ENCODE measurements around the gene GPRC5C. TPM values are rescaled to one million over a fixed set of nuclear protein-coding genes. Genes with fewer than 3 reads are reported as not detected.

Gene GPRC5C
- total and polyA plus RNA-seq, 9 of the 15 experiments (the other 6 are each of a cell fraction or from before 2014, with no cell fraction given): 0.28 to 9.0 (median 4.1) TPM

DNA sequence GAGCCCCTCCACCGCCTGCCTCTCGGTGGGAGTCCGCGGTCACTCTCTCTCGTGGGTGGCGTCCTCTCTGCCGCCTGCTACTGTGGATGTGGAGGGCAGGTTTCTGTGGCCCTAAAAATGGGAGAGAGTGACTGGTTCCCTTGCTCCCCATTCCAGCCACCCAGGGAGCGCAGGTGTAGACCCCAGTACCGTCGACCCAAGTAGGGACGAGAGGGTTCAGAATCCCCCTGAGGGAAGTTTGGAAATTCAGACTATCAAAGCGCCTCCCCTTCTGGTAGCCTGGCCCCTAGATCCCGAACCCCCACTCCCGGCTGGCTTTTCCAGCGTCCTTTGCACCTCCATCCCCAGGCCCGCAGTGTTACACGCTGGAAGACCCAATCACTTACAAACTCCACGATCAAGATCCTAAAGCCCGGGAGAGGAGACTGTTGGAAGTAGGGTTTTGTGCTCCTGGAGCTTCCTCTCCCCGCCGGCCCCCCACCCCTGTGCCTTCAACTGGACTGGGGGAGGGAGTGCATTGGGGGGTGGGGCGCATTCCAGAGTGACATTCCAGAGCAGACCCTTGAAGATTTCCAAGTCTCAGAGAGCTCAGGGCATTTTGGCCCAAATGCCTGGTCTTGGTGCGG lies 991 bp downstream of the GPRC5C start:
- no peak overlapping the region for H3K4me2 ChIP-seq (ENCODE audit: insufficient read depth, low read length)
- no peak overlapping the region for H2AFZ ChIP-seq (ENCODE audit: low read depth, low read length)
- peak overlapping the region; percentile 10; the same call in 1 of the 2 replicates for H3K4me3 ChIP-seq
- H4K20me1 ChIP-seq (replicated peaks; ENCODE audit: control insufficient read depth, insufficient read depth, low read length): no peaks in the 10 kb centered on the region
- H3K4me1 ChIP-seq (replicated peaks in 1 of 2; ENCODE audit: control insufficient read depth in 2 of 2, insufficient read depth in 2 of 2, low read length in 2 of 2): peaks cover 0 to 22% of the 10 kb centered on the region in 2 experiments; a peak in 4 of 5 replicates
- BruUV-seq (replicated peaks): no TSS peak
- FAIRE-seq: no peak
- H3K9me3 ChIP-seq (replicated peaks; ENCODE audit: control insufficient read depth, insufficient read depth, low read depth, low read length): no peaks in the 10 kb centered on the region; the same call in 1 of the 2 replicates
- intact Hi-C loops (cut with micrococcal nuclease): no loop called here
- no peak overlapping the region for H3K9ac ChIP-seq (ENCODE audit: insufficient read depth in 1 of 2, low read depth in 2 of 2, low read length in 2 of 2)
- ChIA-PET POLR2A (interaction anchor here (0.6 kb wide), 1 partner anchor 987 kb away, joined by 3 read pairs; no protein-coding TSS in a partner anchor), CTCF (ENCODE audit: low intra/inter-chr PET ratio) (no interaction called here)
- ATAC-seq: no peak
- 7% methylated on average over 19 of the region's 23 CpGs for WGBS (ENCODE audit: insufficient coverage, low coverage, missing lambda C conversion rate)
- no peaks in the 10 kb centered on the region; the same call in 2 of the 3 replicates for H3K79me2 ChIP-seq (ENCODE audit: control insufficient read depth, insufficient read depth, low read length)
- H3K9me1 ChIP-seq (ENCODE audit: control insufficient read depth, insufficient read depth, low read length): no peaks in the 10 kb centered on the region
- no peak for DNase-seq (ENCODE audit: extremely low read depth in 1 of 4, low spot score in 3 of 4)
- in situ Hi-C loops (cut with MboI): no loop called here
- peaks cover 2 to 38% of the 10 kb centered on the region in 2 experiments; a peak in 4 of 5 replicates for H3K27me3 ChIP-seq (ENCODE audit: control insufficient read depth in 2 of 2, insufficient read depth in 2 of 2, low read length in 2 of 2)
- H3K27ac ChIP-seq (ENCODE audit: extremely low read depth, low read depth, low read length): no peak overlapping the region
- H3K36me3 ChIP-seq (ENCODE audit: control insufficient read depth, insufficient read depth, low read length): no peaks in the 10 kb centered on the region
- TF ChIP-seq ZFX (CRISPR knock-in tag; IDR thresholded peaks at IDR 0.05) (no peak), SRSF7 (optimal IDR thresholded peaks at IDR 0.05; ENCODE audit: low read depth, low read length) (no peak), NR2C1 (IDR thresholded peaks at IDR 0.05) (no peak), NR2C1 (tag; IDR thresholded peaks at IDR 0.05) (no peak), POLR3G (IDR thresholded peaks at IDR 0.05; ENCODE audit: extremely low read depth, insufficient read length, insufficient replicate concordance) (no peak), CREM (IDR thresholded peaks at IDR 0.05; ENCODE audit: low read depth) (no peak), HDAC3 (IDR thresholded peaks at IDR 0.05; ENCODE audit: borderline replicate concordance, partially characterized antibody) (no peak), GABPB2 (CRISPR knock-in tag; conservative IDR thresholded peaks at IDR 0.05) (no peak)
- TF ChIP-seq, protein P1, sequence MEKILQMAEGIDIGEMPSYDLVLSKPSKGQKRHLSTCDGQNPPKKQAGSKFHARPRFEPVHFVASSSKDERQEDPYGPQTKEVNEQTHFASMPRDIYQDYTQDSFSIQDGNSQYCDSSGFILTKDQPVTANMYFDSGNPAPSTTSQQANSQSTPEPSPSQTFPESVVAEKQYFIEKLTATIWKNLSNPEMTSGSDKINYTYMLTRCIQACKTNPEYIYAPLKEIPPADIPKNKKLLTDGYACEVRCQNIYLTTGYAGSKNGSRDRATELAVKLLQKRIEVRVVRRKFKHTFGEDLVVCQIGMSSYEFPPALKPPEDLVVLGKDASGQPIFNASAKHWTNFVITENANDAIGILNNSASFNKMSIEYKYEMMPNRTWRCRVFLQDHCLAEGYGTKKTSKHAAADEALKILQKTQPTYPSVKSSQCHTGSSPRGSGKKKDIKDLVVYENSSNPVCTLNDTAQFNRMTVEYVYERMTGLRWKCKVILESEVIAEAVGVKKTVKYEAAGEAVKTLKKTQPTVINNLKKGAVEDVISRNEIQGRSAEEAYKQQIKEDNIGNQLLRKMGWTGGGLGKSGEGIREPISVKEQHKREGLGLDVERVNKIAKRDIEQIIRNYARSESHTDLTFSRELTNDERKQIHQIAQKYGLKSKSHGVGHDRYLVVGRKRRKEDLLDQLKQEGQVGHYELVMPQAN (IDR thresholded peaks at IDR 0.05; ENCODE audit: borderline replicate concordance): no peak
- TF ChIP-seq, protein P2, sequence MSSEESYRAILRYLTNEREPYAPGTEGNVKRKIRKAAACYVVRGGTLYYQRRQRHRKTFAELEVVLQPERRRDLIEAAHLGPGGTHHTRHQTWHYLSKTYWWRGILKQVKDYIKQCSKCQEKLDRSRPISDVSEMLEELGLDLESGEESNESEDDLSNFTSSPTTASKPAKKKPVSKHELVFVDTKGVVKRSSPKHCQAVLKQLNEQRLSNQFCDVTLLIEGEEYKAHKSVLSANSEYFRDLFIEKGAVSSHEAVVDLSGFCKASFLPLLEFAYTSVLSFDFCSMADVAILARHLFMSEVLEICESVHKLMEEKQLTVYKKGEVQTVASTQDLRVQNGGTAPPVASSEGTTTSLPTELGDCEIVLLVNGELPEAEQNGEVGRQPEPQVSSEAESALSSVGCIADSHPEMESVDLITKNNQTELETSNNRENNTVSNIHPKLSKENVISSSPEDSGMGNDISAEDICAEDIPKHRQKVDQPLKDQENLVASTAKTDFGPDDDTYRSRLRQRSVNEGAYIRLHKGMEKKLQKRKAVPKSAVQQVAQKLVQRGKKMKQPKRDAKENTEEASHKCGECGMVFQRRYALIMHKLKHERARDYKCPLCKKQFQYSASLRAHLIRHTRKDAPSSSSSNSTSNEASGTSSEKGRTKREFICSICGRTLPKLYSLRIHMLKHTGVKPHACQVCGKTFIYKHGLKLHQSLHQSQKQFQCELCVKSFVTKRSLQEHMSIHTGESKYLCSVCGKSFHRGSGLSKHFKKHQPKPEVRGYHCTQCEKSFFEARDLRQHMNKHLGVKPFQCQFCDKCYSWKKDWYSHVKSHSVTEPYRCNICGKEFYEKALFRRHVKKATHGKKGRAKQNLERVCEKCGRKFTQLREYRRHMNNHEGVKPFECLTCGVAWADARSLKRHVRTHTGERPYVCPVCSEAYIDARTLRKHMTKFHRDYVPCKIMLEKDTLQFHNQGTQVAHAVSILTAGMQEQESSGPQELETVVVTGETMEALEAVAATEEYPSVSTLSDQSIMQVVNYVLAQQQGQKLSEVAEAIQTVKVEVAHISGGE (CRISPR knock-in tag; IDR thresholded peaks at IDR 0.05): no peak
- TF ChIP-seq, protein P3, sequence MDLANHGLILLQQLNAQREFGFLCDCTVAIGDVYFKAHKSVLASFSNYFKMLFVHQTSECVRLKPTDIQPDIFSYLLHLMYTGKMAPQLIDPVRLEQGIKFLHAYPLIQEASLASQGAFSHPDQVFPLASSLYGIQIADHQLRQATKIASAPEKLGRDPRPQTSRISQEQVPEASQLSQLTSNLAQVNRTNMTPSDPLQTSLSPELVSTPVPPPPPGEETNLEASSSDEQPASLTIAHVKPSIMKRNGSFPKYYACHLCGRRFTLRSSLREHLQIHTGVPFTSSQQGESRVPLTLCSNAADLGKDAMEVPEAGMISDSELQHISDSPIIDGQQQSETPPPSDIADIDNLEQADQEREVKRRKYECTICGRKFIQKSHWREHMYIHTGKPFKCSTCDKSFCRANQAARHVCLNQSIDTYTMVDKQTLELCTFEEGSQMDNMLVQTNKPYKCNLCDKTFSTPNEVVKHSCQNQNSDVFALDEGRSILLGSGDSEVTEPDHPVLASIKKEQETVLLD (IDR thresholded peaks at IDR 0.05): no peak
- TF ChIP-seq, protein P4, sequence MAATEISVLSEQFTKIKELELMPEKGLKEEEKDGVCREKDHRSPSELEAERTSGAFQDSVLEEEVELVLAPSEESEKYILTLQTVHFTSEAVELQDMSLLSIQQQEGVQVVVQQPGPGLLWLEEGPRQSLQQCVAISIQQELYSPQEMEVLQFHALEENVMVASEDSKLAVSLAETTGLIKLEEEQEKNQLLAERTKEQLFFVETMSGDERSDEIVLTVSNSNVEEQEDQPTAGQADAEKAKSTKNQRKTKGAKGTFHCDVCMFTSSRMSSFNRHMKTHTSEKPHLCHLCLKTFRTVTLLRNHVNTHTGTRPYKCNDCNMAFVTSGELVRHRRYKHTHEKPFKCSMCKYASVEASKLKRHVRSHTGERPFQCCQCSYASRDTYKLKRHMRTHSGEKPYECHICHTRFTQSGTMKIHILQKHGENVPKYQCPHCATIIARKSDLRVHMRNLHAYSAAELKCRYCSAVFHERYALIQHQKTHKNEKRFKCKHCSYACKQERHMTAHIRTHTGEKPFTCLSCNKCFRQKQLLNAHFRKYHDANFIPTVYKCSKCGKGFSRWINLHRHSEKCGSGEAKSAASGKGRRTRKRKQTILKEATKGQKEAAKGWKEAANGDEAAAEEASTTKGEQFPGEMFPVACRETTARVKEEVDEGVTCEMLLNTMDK (IDR thresholded peaks at IDR 0.05; ENCODE audit: borderline replicate concordance, insufficient read depth, low read depth, low read length, poor library complexity, severe bottlenecking): no peak
